ENCODE results near the gene LEKR1. TPM values are rescaled to one million over a fixed set of nuclear protein-coding genes. Genes with fewer than 3 reads are reported as not detected.

LEKR1 gene
- total and polyA plus RNA-seq, 11 donors = 0.22 to 1.8 (median 0.89) TPM; not detected in 1

DNA sequence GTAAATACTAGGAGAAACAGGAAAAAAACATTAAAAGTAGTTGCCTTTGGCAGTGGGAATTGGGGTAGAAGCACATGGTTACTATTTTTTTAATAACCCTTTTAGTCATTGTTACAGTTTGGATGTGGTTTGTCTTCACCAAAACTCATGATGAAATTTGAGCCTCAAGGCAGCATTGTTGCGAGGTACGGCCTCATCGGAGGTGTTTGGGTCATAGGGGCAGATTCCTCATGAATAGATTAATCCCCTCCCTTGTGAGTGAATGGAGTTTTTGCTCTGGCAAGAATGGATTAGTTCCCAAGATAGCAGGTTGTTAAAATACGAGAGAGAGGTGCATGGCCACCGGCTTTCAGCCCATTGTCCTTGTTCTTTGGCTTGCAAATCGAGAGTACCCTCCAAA, 92.6 kb downstream of the LEKR1 start:
- no peak for TF ChIP-seq POLR2A (IDR thresholded peaks at IDR 0.05)
- intact Hi-C loops (cut with DNase I) = loop anchor here in 1 of 10 donors (5.0 kb wide), 1 partner anchor 34 kb away; no protein-coding TSS in a partner anchor

DNA sequence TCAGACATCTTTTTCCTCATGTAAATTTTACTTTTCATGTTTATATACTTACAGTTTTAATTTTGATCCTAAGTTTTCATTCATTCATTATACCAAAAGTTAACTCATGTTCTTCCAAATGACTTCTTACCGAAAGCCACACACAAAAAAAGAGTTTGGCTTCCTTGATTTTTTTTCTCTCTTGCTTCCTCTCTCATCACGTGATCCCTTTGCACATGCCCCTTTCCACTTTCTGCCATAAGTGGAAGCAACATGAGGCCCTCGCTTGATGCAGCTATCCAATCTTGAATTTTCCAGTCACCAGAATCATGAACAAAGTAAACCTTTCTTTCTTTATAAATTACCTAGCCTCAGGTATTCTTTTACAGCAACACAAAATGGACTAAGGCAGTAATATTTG, 93.7 kb downstream of the LEKR1 start:
- no peaks in the 10 kb centered on the region for H3K36me3 ChIP-seq

More for the DNA sequence above, 92.6 kb downstream of the LEKR1 start:
- no peaks in the 10 kb centered on the region for H3K4me1 ChIP-seq
- H3K27me3 ChIP-seq = no peaks in the 10 kb centered on the region
- H3K27ac ChIP-seq = no peak overlapping the region
- H3K4me3 ChIP-seq = no peak overlapping the region
- no peak for ATAC-seq
- no peaks in the 10 kb centered on the region for H3K36me3 ChIP-seq
- 83 to 89% (median 86%) methylated on average over 6 of the region's 6 CpGs for WGBS, 4 donors
- H3K9me3 ChIP-seq = peaks cover 0 to 27% (median 0%) of the 10 kb centered on the region in 12 donors
- no peak for DNase-seq

DNA sequence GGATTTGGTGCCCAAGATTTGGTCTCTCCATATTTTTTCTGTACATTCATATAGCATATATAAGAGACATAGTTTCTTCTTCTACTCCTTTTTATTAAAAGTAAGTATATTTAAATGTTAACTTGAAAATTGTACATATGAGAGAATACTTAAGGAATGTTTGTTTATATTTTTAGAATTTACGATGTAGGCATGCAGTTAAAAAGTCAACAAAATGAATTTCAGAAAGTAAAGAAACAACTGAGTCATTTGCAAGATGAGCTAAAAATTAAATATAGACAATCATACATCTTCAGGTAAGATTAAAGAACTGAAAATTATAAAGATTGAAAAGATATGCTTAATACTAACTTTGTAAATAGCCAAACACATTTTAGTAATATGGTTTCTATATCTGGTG, 94.2 kb downstream of the LEKR1 start:
- Histone ChIP-seq H3K27ac (no peak overlapping the region), H3K4me3 (no peak overlapping the region), H3K9me3 (peaks cover 0 to 22% (median 0%) of the 10 kb centered on the region in 12 donors), H3K4me1 (no peaks in the 10 kb centered on the region), H3K36me3 (no peaks in the 10 kb centered on the region), H3K27me3 (no peaks in the 10 kb centered on the region)
- ATAC-seq (no peak), DNase-seq (no peak)
- TF ChIP-seq, protein P1, sequence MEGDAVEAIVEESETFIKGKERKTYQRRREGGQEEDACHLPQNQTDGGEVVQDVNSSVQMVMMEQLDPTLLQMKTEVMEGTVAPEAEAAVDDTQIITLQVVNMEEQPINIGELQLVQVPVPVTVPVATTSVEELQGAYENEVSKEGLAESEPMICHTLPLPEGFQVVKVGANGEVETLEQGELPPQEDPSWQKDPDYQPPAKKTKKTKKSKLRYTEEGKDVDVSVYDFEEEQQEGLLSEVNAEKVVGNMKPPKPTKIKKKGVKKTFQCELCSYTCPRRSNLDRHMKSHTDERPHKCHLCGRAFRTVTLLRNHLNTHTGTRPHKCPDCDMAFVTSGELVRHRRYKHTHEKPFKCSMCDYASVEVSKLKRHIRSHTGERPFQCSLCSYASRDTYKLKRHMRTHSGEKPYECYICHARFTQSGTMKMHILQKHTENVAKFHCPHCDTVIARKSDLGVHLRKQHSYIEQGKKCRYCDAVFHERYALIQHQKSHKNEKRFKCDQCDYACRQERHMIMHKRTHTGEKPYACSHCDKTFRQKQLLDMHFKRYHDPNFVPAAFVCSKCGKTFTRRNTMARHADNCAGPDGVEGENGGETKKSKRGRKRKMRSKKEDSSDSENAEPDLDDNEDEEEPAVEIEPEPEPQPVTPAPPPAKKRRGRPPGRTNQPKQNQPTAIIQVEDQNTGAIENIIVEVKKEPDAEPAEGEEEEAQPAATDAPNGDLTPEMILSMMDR (IDR thresholded peaks at IDR 0.05) = no peak
- no peak for TF ChIP-seq POLR2A (IDR thresholded peaks at IDR 0.05)
- WGBS, 4 donors = 81 to 91% (median 85%) methylated on average over 1 of the region's 1 CpG
- intact Hi-C loops (cut with DNase I) = no loop called here

More for the DNA sequence above, 93.7 kb downstream of the LEKR1 start:
- peaks cover 0 to 28% (median 0%) of the 10 kb centered on the region in 12 donors for H3K9me3 ChIP-seq
- no peak for ATAC-seq
- H3K4me1 ChIP-seq = no peaks in the 10 kb centered on the region
- DNase-seq = no peak
- H3K27ac ChIP-seq = no peak overlapping the region
- H3K4me3 ChIP-seq = no peak overlapping the region
- H3K27me3 ChIP-seq = no peaks in the 10 kb centered on the region
- no peak for TF ChIP-seq POLR2A (IDR thresholded peaks at IDR 0.05)
- TF ChIP-seq, protein P1 (IDR thresholded peaks at IDR 0.05) = no peak
- intact Hi-C loops (cut with DNase I) = loop anchor here in 1 of 10 donors (5.0 kb wide), 1 partner anchor 32 kb away; no protein-coding TSS in a partner anchor
- 81 to 90% (median 86%) methylated on average over 3 of the region's 3 CpGs for WGBS, 4 donors

DNA sequence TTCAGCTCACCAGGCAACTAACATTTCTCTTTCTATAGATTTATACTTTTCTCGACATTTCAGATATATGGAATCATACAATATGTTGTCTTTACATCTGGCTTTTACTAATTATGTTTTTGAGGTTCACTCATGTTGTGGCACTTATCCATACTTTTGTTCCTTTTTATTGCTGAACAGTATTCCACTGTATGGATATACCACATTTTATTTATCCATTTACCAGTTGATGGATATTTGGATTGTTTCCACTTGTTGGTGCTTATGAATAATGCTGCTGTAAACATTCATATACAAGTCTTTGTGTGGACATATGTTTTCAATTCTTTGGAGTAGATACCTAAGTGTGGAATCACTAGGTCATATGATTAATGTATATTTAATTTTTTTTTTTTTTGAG, 97.2 kb downstream of the LEKR1 start:
- intact Hi-C loops (cut with DNase I) = no loop called here
- H3K27ac ChIP-seq = no peak overlapping the region
- H3K9me3 ChIP-seq = peaks cover 0 to 26% (median 5%) of the 10 kb centered on the region in 12 donors
- no peak overlapping the region for H3K4me3 ChIP-seq
- ATAC-seq (no peak), DNase-seq (no peak)
- TF ChIP-seq, protein P1 (IDR thresholded peaks at IDR 0.05) = no peak
- TF ChIP-seq POLR2A (IDR thresholded peaks at IDR 0.05) = no peak
- H3K36me3 ChIP-seq = no peaks in the 10 kb centered on the region
- no peaks in the 10 kb centered on the region for H3K27me3 ChIP-seq
- 80 to 94% (median 92%) methylated on average over 1 of the region's 1 CpG for WGBS, 4 donors
- H3K4me1 ChIP-seq = no peaks in the 10 kb centered on the region

DNA sequence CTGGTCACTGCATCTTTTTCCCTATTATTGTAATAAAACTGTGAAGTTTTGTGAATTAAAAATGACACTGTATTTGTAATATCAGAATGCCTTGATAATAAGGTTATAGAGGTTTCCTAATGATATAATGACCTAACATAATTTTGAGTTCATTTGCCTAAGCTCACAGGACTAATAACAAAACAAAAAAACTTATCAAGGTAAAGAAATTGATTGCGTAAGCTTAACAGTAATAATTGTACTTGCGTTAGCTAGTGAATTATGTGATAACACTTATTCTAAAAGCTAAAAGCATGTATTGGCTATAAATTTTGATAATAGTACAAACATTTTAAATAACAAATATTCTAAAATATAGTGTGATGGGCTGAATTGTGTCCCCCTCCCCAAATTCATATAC, 112.6 kb downstream of the LEKR1 start:
- no peaks in the 10 kb centered on the region for H3K36me3 ChIP-seq
- WGBS, 4 donors = 95 to 97% (median 96%) methylated on average over 2 of the region's 2 CpGs
- no peaks in the 10 kb centered on the region for H3K9me3 ChIP-seq
- H3K4me3 ChIP-seq = no peak overlapping the region
- H3K27ac ChIP-seq = no peak overlapping the region
- intact Hi-C loops (cut with DNase I) = no loop called here
- no peaks in the 10 kb centered on the region for H3K4me1 ChIP-seq
- H3K27me3 ChIP-seq = no peaks in the 10 kb centered on the region
- no peak for DNase-seq
- no peak for ATAC-seq
- no peak for TF ChIP-seq POLR2A (IDR thresholded peaks at IDR 0.05)
- TF ChIP-seq, protein P1 (IDR thresholded peaks at IDR 0.05) = no peak
